GM12878 (cell line): Measurements from ENCODE around the gene IFIT1. TPM values are rescaled to one million over a fixed set of nuclear protein-coding genes. Genes with fewer than 3 reads are reported as not detected.
A peak's percentile ranks its signal among the peaks of the same experiment; 100 is the strongest.

Source experiments
- CREB1 ChIP-seq: IDR thresholded peaks from 2 replicates; pipeline ENCODE4 v1.6.1; 2012; ENCODE audit warnings: low read depth, mild to moderate bottlenecking, inconsistent platforms
- HDAC6 ChIP-seq: fragments of 200-600 bp; sonication (generic); IDR thresholded peaks from one replicate; pipeline ENCODE4 v1.8.0; 2017; ENCODE audit warnings: antibody characterized with exemption; ENCODE audit not compliant: unreplicated experiment
- JUNB ChIP-seq: IDR thresholded peaks from 2 replicates; pipeline ENCODE4 v1.6.1; 2016; ENCODE audit warnings: antibody characterized with exemption, mild to moderate bottlenecking
- NBN ChIP-seq: fragments of 450-650 bp; IDR thresholded peaks from 2 replicates; pipeline ENCODE4 v1.6.1; 2016
- NRF1 ChIP-seq: conservative IDR thresholded peaks from 2 replicates; pipeline ENCODE4 v1.6.1; 2011; ENCODE audit warnings: mild to moderate bottlenecking, low read depth, low read length, improper control_type of control experiment
- PAX5 ChIP-seq: IDR thresholded peaks from 2 replicates; pipeline ENCODE4 v1.6.1; 2011; ENCODE audit warnings: low read depth, low read length, borderline replicate concordance
- POLR2AphosphoS2 ChIP-seq: IDR thresholded peaks from 2 replicates; pipeline ENCODE4 v1.6.1; 2011; ENCODE audit warnings: low read depth, mild to moderate bottlenecking, low read length, improper control_type of control experiment, moderate library complexity
- RUNX3 ChIP-seq: IDR thresholded peaks from 2 replicates; pipeline ENCODE4 v1.6.1; 2012; ENCODE audit warnings: low read length, inconsistent platforms
- SMAD1 ChIP-seq: fragments of 450-650 bp; IDR thresholded peaks from 2 replicates; pipeline ENCODE4 v1.6.1; 2018; ENCODE audit warnings: mild to moderate bottlenecking, low read depth; ENCODE audit not compliant: partially characterized antibody
- SP1 ChIP-seq: IDR thresholded peaks from one replicate; pipeline ENCODE4 v1.6.1; 2011; ENCODE audit warnings: low read depth, low read length
- SREBF2 ChIP-seq: IDR thresholded peaks from 2 replicates; pipeline ENCODE4 v1.6.1; 2012; ENCODE audit warnings: mild to moderate bottlenecking, low read length
- YBX1 ChIP-seq: fragments of 450-650 bp; IDR thresholded peaks from 2 replicates; pipeline ENCODE4 v1.6.1; 2016; ENCODE audit warnings: antibody characterized with exemption
- ZBED1 ChIP-seq: IDR thresholded peaks from 2 replicates; pipeline ENCODE4 v1.6.1; 2016; ENCODE audit warnings: borderline replicate concordance
- ZNF274 ChIP-seq: IDR thresholded peaks from one replicate; pipeline ENCODE4 v1.8.0; 2011; ENCODE audit not compliant: insufficient read length, insufficient read depth
- polyA plus RNA-seq, 11 experiments: library from polyadenylated mRNA; depleted of rRNA in 4 of 11; unstranded in 6 of 11; stranded (reverse) in 5 of 11; fragments of >200 nt; fragmentation: Nextera tagmentation in 4 of 11; fragmentation: Illumina TruSeq in 1 of 11; extraction: Ambion mirVana in 4 of 11; extraction: Trizol in 1 of 11; gene quantifications; 1 replicate in 1 of 11; 2 replicates in 10 of 11; pipeline versions ENCODE4 v1.2.1 to v1.2.3, GENCODE V29; 2011 to 2016; ENCODE audit warnings: inconsistent platforms in 2 of 11, missing spikeins in 2 of 11, low read depth in 1 of 11
- total RNA-seq, 4 experiments: library from RNA; depleted of rRNA in 3 of 4; stranded (reverse); fragments of >200 nt in 3 of 4; fragmentation: Illumina TruSeq in 1 of 4; extraction: Trizol in 1 of 4; gene quantifications; 2 replicates each; pipeline versions ENCODE4 v1.2.1 to v1.2.3, GENCODE V29; 2013 to 2021
- TF ChIP-seq, protein P1 (sequence below): fragments of 450-650 bp; IDR thresholded peaks from 2 replicates; pipeline ENCODE4 v1.6.1; 2017; ENCODE audit warnings: low read depth, mild to moderate bottlenecking, moderate library complexity
- TF ChIP-seq, protein P2 (sequence below): fragments of 450-650 bp; IDR thresholded peaks from 2 replicates; pipeline ENCODE4 v1.6.1; 2016; ENCODE audit warnings: mild to moderate bottlenecking, moderate library complexity, borderline replicate concordance
- TF ChIP-seq, protein P3 (sequence below): IDR thresholded peaks from 2 replicates; pipeline ENCODE4 v1.6.1; 2012; ENCODE audit warnings: low read depth, low read length, improper control_type of control experiment
- TF ChIP-seq, protein P4 (sequence below): fragments of 450-650 bp; formaldehyde crosslinking; IDR thresholded peaks from 2 replicates; pipeline ENCODE4 v1.5.0; 2022; ENCODE audit warnings: mild to moderate bottlenecking, missing genetic modification characterization

The IFIT1 gene
- total and polyA plus RNA-seq, 10 of the 15 experiments (the other 5 are each of a cell fraction or from before 2014, with no cell fraction given) = 13.9 to 37.2 (median 22.3) TPM

DNA sequence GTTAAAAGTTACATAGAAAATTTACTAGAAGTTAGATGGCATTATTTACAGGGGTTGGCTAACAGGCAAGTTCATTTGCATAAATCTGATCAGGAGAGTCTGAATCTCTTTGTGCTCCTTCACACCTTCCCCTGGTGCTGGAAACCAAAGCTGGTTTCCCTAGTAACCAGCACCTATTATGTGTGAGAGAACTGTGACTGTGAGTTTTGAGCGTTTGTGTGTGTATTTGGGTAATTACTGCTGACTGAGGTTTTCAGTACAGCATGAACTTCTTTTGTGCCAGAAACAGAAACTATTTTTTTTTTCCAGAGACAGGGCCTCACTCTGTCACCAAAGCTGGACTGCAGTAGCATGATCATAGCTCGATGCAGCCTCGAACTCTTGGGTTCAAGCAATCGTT lies 24.9 kb upstream of the IFIT1 start (continued):
- TF ChIP-seq, protein P1, sequence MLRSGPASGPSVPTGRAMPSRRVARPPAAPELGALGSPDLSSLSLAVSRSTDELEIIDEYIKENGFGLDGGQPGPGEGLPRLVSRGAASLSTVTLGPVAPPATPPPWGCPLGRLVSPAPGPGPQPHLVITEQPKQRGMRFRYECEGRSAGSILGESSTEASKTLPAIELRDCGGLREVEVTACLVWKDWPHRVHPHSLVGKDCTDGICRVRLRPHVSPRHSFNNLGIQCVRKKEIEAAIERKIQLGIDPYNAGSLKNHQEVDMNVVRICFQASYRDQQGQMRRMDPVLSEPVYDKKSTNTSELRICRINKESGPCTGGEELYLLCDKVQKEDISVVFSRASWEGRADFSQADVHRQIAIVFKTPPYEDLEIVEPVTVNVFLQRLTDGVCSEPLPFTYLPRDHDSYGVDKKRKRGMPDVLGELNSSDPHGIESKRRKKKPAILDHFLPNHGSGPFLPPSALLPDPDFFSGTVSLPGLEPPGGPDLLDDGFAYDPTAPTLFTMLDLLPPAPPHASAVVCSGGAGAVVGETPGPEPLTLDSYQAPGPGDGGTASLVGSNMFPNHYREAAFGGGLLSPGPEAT = peak; percentile 74; the same call in 1 of the 2 replicates
- peak; percentile 61 for TF ChIP-seq SMAD1
- peak; percentile 52 for TF ChIP-seq RUNX3
- no peak for TF ChIP-seq ZNF274
- TF ChIP-seq CREB1 = no peak
- TF ChIP-seq YBX1 = no peak
- no peak for TF ChIP-seq SREBF2
- TF ChIP-seq NRF1 = no peak
- no peak for TF ChIP-seq ZBED1
- TF ChIP-seq POLR2AphosphoS2 = no peak
- TF ChIP-seq NBN = peak; percentile 86
- TF ChIP-seq, protein P2, sequence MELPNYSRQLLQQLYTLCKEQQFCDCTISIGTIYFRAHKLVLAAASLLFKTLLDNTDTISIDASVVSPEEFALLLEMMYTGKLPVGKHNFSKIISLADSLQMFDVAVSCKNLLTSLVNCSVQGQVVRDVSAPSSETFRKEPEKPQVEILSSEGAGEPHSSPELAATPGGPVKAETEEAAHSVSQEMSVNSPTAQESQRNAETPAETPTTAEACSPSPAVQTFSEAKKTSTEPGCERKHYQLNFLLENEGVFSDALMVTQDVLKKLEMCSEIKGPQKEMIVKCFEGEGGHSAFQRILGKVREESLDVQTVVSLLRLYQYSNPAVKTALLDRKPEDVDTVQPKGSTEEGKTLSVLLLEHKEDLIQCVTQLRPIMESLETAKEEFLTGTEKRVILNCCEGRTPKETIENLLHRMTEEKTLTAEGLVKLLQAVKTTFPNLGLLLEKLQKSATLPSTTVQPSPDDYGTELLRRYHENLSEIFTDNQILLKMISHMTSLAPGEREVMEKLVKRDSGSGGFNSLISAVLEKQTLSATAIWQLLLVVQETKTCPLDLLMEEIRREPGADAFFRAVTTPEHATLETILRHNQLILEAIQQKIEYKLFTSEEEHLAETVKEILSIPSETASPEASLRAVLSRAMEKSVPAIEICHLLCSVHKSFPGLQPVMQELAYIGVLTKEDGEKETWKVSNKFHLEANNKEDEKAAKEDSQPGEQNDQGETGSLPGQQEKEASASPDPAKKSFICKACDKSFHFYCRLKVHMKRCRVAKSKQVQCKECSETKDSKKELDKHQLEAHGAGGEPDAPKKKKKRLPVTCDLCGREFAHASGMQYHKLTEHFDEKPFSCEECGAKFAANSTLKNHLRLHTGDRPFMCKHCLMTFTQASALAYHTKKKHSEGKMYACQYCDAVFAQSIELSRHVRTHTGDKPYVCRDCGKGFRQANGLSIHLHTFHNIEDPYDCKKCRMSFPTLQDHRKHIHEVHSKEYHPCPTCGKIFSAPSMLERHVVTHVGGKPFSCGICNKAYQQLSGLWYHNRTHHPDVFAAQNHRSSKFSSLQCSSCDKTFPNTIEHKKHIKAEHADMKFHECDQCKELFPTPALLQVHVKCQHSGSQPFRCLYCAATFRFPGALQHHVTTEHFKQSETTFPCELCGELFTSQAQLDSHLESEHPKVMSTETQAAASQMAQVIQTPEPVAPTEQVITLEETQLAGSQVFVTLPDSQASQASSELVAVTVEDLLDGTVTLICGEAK = no peak
- TF ChIP-seq, protein P3, sequence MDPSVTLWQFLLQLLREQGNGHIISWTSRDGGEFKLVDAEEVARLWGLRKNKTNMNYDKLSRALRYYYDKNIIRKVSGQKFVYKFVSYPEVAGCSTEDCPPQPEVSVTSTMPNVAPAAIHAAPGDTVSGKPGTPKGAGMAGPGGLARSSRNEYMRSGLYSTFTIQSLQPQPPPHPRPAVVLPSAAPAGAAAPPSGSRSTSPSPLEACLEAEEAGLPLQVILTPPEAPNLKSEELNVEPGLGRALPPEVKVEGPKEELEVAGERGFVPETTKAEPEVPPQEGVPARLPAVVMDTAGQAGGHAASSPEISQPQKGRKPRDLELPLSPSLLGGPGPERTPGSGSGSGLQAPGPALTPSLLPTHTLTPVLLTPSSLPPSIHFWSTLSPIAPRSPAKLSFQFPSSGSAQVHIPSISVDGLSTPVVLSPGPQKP = no peak
- no peak for TF ChIP-seq SP1
- TF ChIP-seq HDAC6 = no peak
- TF ChIP-seq PAX5 = no peak
- TF ChIP-seq, protein P4, sequence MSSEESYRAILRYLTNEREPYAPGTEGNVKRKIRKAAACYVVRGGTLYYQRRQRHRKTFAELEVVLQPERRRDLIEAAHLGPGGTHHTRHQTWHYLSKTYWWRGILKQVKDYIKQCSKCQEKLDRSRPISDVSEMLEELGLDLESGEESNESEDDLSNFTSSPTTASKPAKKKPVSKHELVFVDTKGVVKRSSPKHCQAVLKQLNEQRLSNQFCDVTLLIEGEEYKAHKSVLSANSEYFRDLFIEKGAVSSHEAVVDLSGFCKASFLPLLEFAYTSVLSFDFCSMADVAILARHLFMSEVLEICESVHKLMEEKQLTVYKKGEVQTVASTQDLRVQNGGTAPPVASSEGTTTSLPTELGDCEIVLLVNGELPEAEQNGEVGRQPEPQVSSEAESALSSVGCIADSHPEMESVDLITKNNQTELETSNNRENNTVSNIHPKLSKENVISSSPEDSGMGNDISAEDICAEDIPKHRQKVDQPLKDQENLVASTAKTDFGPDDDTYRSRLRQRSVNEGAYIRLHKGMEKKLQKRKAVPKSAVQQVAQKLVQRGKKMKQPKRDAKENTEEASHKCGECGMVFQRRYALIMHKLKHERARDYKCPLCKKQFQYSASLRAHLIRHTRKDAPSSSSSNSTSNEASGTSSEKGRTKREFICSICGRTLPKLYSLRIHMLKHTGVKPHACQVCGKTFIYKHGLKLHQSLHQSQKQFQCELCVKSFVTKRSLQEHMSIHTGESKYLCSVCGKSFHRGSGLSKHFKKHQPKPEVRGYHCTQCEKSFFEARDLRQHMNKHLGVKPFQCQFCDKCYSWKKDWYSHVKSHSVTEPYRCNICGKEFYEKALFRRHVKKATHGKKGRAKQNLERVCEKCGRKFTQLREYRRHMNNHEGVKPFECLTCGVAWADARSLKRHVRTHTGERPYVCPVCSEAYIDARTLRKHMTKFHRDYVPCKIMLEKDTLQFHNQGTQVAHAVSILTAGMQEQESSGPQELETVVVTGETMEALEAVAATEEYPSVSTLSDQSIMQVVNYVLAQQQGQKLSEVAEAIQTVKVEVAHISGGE (CRISPR knock-in tag) = no peak
- TF ChIP-seq JUNB = no peak
